LNCaP clone FGC (cell line): Measurements from ENCODE around the gene ADH5.
"Not testable (repeated sequence)": the region's sequence is repeated elsewhere in the genome, so short reads cannot be mapped to it uniquely, and the experiment has no call there.

Experiments used
- DNase-seq: peaks from one replicate; pipeline ENCODE4 v3.0.0-alpha.2; 2011; ENCODE audit warnings: low read depth
- H3K4me3 ChIP-seq: 2 replicates; pipeline ENCODE4 v1.5.1; 2011; ENCODE audit warnings: mild to moderate bottlenecking, low read depth, low read length, control low read depth
- TF ChIP-seq, protein P1 (sequence below): IDR thresholded peaks from 2 replicates; pipeline ENCODE4 v1.5.1; 2012; ENCODE audit warnings: mild to moderate bottlenecking; ENCODE audit not compliant: control insufficient read depth, insufficient read depth; ENCODE audit errors: extremely low read depth

ADH5 gene

GRCh38 chr4:99074816-99075215 is 13.8 kb downstream of the ADH5 start:
- H3K4me3 ChIP-seq: no peak overlapping the region
- DNase-seq: no peak
- TF ChIP-seq, protein P1, sequence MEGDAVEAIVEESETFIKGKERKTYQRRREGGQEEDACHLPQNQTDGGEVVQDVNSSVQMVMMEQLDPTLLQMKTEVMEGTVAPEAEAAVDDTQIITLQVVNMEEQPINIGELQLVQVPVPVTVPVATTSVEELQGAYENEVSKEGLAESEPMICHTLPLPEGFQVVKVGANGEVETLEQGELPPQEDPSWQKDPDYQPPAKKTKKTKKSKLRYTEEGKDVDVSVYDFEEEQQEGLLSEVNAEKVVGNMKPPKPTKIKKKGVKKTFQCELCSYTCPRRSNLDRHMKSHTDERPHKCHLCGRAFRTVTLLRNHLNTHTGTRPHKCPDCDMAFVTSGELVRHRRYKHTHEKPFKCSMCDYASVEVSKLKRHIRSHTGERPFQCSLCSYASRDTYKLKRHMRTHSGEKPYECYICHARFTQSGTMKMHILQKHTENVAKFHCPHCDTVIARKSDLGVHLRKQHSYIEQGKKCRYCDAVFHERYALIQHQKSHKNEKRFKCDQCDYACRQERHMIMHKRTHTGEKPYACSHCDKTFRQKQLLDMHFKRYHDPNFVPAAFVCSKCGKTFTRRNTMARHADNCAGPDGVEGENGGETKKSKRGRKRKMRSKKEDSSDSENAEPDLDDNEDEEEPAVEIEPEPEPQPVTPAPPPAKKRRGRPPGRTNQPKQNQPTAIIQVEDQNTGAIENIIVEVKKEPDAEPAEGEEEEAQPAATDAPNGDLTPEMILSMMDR: no peak

DNA sequence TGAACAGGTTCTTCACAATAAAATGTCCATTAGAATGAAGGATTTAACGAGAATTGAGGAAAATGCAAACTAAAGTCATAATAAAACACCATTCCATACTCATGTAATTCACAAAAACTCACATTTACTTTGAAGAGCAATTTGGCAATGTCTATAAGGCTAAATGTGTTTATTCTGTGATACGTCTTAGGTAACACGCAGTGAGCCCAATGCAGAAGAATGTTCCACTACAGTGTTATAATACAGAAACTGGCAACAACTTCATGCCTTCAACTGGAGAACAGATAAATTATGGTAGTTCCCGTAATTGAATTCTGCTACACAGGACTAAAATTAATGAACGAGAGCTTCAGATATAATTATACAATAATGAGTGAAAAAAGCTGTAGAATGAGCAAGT is 17.4 kb downstream of the ADH5 start:
- TF ChIP-seq, protein P1: no peak
- H3K4me3 ChIP-seq: no peak overlapping the region
- DNase-seq: no peak

DNA sequence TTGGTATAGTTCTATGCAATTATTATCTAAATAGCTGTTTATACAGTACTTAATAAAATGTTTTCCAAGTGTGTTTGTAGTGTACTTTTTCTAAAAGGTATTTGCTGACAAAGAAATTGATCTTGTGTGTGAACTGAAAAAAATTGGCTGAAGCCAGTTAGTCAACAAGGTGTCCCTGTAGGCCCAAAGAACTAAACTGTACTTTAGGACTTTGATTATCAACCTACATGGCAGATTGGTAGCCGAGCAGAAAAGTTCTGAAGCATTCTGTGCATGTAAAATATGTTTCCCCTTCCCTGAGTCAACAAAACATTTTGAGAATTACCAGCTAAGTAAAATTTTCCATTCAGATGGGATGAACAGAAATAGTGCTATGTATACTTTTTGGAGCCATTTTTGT is 21.0 kb downstream of the ADH5 start:
- TF ChIP-seq, protein P1: no peak
- H3K4me3 ChIP-seq: no peak overlapping the region
- DNase-seq: no peak

GRCh38 chr4:99065521-99065920 is 23.1 kb downstream of the ADH5 start:
- not testable (repeated sequence) for H3K4me3 ChIP-seq, DNase-seq

DNA sequence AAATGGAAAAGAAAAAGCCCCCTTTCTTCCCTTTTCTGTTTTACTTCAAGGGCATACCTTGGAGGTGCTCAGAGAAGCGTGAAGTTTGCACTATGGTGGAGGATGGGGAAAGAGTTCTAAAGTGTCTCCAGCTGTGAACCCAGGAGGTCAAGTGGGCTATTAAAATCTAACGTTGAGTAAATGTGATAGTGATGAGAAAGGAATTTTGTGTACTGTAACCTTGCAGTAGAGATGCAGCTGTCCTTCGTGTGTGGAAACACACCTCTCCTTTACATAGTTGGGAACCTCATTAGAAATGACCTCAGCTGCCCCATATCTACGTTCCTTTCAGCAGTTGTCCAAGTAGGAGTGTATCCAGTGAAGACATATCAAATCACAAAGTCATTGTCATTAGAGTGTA is 26.5 kb downstream of the ADH5 start:
- no peak for DNase-seq
- no peak overlapping the region for H3K4me3 ChIP-seq
- TF ChIP-seq, protein P1: no peak

- TF ChIP-seq, protein P1: no peak
- DNase-seq: no peak
- H3K4me3 ChIP-seq: no peak overlapping the region
Measured at GRCh38 chr4:99061048-99061700, 27.4 kb downstream of the ADH5 start.

- H3K4me3 ChIP-seq: no peak overlapping the region
- no peak for DNase-seq
- TF ChIP-seq, protein P1: no peak
Measured at GRCh38 chr4:99059550-99059949, 29.0 kb downstream of the ADH5 start.

DNA sequence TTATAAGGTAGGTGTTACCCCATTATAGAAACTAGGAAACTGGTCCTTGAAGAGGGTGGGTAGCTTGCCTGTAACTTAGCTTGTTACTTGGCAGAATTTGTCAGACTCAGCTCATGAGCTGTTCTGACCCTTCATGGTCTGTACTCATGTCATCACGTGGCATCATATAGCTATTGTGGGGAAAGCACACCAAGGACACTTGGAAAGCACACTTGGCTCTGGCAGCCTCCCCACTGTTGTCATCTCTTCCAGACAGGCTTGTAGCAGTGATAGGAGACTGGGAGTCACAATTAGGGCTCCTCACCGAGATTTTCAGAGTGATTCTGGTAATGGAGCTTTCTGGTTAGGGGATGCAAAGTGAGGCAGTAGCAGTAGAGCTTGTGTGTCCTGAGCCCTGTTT is 30.4 kb downstream of the ADH5 start:
- TF ChIP-seq, protein P1: no peak
- no peak for DNase-seq
- no peak overlapping the region for H3K4me3 ChIP-seq
